Choroid plexus epithelial cell (primary cell): Measurements from ENCODE around the gene PDRG1.
A peak's percentile ranks its signal among the peaks of the same experiment; 100 is the strongest.

Experiments used
- DNase-seq: peaks from one replicate; pipeline ENCODE4 v3.0.0-alpha.2; 2010; ENCODE audit warnings: low read depth
- H3K4me3 ChIP-seq: 2 replicates; pipeline ENCODE4 v1.5.1; 2011; ENCODE audit warnings: low read depth, mild to moderate bottlenecking, control low read depth, low read length, moderate library complexity
- CTCF ChIP-seq: conservative IDR thresholded peaks from 2 replicates; pipeline ENCODE4 v1.5.1; 2011; ENCODE audit warnings: low read depth, mild to moderate bottlenecking, control low read depth, inconsistent platforms, low read length, moderate library complexity

Gene PDRG1

GRCh38 chr20:31977080-31977479 lies 25.2 kb upstream of the PDRG1 start:
- no peak for DNase-seq
- no peak for TF ChIP-seq CTCF
- no peak overlapping the region for H3K4me3 ChIP-seq

- no peak overlapping the region for H3K4me3 ChIP-seq
- TF ChIP-seq CTCF: no peak
Measured at GRCh38 chr20:31975874-31976273, 24.0 kb upstream of the PDRG1 start.

GRCh38 chr20:31974951-31975487 lies 23.2 kb upstream of the PDRG1 start:
- H3K4me3 ChIP-seq: no peak overlapping the region
- DNase-seq: no peak
- TF ChIP-seq CTCF: no peak

More at GRCh38 chr20:31975874-31976273, 24.0 kb upstream of the PDRG1 start:
- no peak for DNase-seq

DNA sequence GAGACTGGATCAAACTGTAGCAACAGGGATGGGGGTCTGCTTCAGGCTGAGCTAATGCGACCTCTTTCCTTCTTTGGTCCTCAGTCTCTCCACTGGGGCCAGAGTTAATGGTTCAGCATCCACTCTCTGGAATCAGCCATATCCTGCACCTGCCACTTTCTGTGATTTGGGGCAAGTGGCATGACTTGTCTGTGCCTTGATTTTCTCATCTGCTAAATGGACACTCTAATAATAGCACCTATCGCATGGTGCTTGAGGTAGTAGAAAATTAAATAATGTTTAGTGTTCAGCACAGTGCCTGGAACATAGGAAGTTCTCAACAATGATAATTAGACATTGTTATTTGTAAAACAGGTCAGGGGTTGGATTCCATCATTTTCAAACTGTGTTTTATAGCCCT lies 22.4 kb upstream of the PDRG1 start:
- no peak overlapping the region for H3K4me3 ChIP-seq
- no peak for DNase-seq
- no peak for TF ChIP-seq CTCF

GRCh38 chr20:31972471-31973021 lies 20.7 kb upstream of the PDRG1 start:
- no peak for TF ChIP-seq CTCF
- H3K4me3 ChIP-seq: no peak overlapping the region
- DNase-seq: peak; percentile 34

DNA sequence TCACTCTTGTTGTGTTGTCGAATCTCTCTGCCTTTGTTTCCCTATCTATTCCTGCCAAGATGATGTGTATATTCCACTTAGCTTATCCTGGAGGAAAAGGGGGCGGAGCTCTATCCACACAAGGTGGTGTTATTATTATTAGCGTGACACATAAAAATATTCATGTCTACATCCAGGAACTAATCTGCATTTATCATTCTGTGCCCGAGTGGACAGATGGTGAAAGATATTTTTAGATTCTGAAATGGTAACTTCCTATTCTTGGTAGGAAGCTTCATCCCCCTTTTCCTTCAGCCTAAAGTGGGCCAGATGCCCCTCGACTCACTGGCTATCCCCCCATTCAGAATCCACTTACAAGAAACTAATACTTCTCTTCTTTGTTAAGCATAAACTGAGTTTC lies 18.1 kb upstream of the PDRG1 start:
- no peak for DNase-seq
- no peak for TF ChIP-seq CTCF
- no peak overlapping the region for H3K4me3 ChIP-seq
